ENCODE data around the gene IGLL5. TPM values are rescaled to one million over a fixed set of nuclear protein-coding genes. Genes with fewer than 3 reads are reported as not detected.

The IGLL5 gene
- total and polyA plus RNA-seq, 9 of the 15 experiments (the other 6 are each of a cell fraction or from before 2014, with no cell fraction given) = not detected

DNA sequence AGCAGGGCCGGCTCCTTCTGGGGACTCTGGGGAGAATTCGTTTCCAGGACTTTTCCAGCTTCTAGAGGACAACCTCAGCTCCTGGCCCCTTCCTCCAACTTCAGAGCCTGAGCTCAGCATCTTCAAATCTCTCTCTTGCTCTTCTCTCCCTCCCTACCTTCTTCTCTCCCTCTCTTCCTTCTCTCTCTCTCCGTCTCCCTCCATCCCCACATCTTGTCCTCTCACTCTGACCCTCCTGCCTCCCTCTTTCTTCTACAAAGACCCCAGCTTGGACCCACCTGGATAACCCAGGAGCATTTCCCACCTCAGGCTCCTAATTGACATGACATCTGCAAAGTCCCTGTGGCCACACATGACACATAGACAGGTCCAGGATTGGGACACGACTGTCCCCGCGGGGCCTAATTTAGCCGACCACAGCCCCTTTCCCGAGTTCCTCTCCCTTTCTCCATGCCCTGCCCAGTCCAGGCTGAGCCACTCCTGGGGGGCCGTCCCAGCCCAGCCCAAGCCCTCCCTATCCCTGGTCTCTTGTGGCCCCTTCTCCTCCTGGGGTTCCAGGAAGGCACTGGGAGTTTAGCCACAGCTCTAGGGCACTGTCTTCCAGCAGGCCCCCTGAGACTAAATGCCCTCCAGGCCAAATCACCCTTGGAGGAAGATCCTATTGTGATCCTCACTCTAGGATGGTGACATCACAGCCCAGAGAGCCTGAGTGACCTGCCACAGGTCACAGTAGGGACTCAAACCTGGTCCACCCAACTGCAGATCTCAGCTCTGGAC is 36.9 kb downstream of the IGLL5 start (continued):
- TF ChIP-seq ZNF277 (CRISPR knock-in tag; IDR thresholded peaks at IDR 0.05; ENCODE audit: borderline replicate concordance) (no peak), SNAPC5 (CRISPR knock-in tag; IDR thresholded peaks at IDR 0.05) (no peak), ZNF76 (CRISPR knock-in tag; IDR thresholded peaks at IDR 0.05; ENCODE audit: borderline replicate concordance) (no peak), NR3C1 (CRISPR knock-in tag; IDR thresholded peaks at IDR 0.05) (no peak), ZNF644 (tag; IDR thresholded peaks at IDR 0.05; ENCODE audit: low read depth) (no peak), COPS2 (conservative IDR thresholded peaks at IDR 0.05) (no peak), ZNF398 (CRISPR knock-in tag; IDR thresholded peaks at IDR 0.05) (no peak), SMAD1 (IDR thresholded peaks at IDR 0.05; ENCODE audit: low read depth, low read length, partially characterized antibody) (no peak)
- TF ChIP-seq, protein P1, sequence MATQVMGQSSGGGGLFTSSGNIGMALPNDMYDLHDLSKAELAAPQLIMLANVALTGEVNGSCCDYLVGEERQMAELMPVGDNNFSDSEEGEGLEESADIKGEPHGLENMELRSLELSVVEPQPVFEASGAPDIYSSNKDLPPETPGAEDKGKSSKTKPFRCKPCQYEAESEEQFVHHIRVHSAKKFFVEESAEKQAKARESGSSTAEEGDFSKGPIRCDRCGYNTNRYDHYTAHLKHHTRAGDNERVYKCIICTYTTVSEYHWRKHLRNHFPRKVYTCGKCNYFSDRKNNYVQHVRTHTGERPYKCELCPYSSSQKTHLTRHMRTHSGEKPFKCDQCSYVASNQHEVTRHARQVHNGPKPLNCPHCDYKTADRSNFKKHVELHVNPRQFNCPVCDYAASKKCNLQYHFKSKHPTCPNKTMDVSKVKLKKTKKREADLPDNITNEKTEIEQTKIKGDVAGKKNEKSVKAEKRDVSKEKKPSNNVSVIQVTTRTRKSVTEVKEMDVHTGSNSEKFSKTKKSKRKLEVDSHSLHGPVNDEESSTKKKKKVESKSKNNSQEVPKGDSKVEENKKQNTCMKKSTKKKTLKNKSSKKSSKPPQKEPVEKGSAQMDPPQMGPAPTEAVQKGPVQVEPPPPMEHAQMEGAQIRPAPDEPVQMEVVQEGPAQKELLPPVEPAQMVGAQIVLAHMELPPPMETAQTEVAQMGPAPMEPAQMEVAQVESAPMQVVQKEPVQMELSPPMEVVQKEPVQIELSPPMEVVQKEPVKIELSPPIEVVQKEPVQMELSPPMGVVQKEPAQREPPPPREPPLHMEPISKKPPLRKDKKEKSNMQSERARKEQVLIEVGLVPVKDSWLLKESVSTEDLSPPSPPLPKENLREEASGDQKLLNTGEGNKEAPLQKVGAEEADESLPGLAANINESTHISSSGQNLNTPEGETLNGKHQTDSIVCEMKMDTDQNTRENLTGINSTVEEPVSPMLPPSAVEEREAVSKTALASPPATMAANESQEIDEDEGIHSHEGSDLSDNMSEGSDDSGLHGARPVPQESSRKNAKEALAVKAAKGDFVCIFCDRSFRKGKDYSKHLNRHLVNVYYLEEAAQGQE (IDR thresholded peaks at IDR 0.05; ENCODE audit: borderline replicate concordance) = no peak
- TF ChIP-seq, protein P1 (CRISPR knock-in tag; IDR thresholded peaks at IDR 0.05; ENCODE audit: low read depth) = no peak
- TF ChIP-seq, protein P2, sequence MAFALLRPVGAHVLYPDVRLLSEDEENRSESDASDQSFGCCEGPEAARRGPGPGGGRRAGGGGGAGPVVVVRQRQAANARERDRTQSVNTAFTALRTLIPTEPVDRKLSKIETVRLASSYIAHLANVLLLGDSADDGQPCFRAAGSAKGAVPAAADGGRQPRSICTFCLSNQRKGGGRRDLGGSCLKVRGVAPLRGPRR (CRISPR knock-in tag; IDR thresholded peaks at IDR 0.05) = no peak

Data from K562 (cell line).